Loucy (cell line): ENCODE results near the gene TTC21B.
"Not testable (repeated sequence)": the region's sequence is repeated elsewhere in the genome, so short reads cannot be mapped to it uniquely, and the experiment has no call there.

Experiments
- H2AFZ ChIP-seq: fragments of 200-600 bp; sonication (generic); 2 replicates; pipeline ENCODE4 v1.6.0; 2016; ENCODE audit warnings: antibody characterized with exemption, mild to moderate bottlenecking, low read length, moderate library complexity
- H3F3A ChIP-seq: fragments of 200-600 bp; 2 replicates; pipeline ENCODE4 v1.6.0; 2016; ENCODE audit warnings: antibody characterized with exemption, low read depth, mild to moderate bottlenecking
- H3K27me3 ChIP-seq: fragments of 200-600 bp; sonication (generic); 2 replicates; pipeline ENCODE4 v1.6.1; 2014; ENCODE audit warnings: low read length, mild to moderate bottlenecking; ENCODE audit not compliant: insufficient read depth, poor library complexity, severe bottlenecking
- H3K36me3 ChIP-seq: fragments of 200-600 bp; sonication (generic); 2 replicates; pipeline ENCODE4 v1.6.1; 2016; ENCODE audit warnings: low read length; ENCODE audit not compliant: insufficient read depth
- H3K4me1 ChIP-seq: fragments of 200-600 bp; sonication (generic); 2 replicates; pipeline ENCODE4 v1.5.1; 2014; ENCODE audit warnings: low read length, mild to moderate bottlenecking; ENCODE audit not compliant: insufficient read depth, poor library complexity, severe bottlenecking
- H3K4me2 ChIP-seq: fragments of 200-600 bp; sonication (generic); 2 replicates; pipeline ENCODE4 v1.6.0; 2014; ENCODE audit warnings: antibody characterized with exemption, low read length, low read depth, mild to moderate bottlenecking; ENCODE audit not compliant: poor library complexity, severe bottlenecking
- H3K4me3 ChIP-seq: fragments of 200-600 bp; sonication (generic); 2 replicates; pipeline ENCODE4 v1.5.1; 2014; ENCODE audit warnings: low read length, mild to moderate bottlenecking, mixed read lengths; ENCODE audit not compliant: poor library complexity, severe bottlenecking
- H3K79me2 ChIP-seq: fragments of 200-600 bp; sonication (generic); 2 replicates; pipeline ENCODE4 v1.6.1; 2014; ENCODE audit warnings: low read length; ENCODE audit not compliant: insufficient read depth
- H3K9ac ChIP-seq: fragments of 200-600 bp; sonication (generic); 2 replicates; pipeline ENCODE4 v1.6.0; 2014; ENCODE audit warnings: mild to moderate bottlenecking, low read depth, low read length, moderate library complexity; ENCODE audit not compliant: poor library complexity, severe bottlenecking
- H3K9me2 ChIP-seq: fragments of 200-600 bp; sonication (generic); replicated peaks from 2 replicates; pipeline ENCODE4 v1.6.1; 2016; ENCODE audit warnings: low read depth, low read length, mixed read lengths
- H3K9me3 ChIP-seq: fragments of 200-600 bp; sonication (generic); 2 replicates; pipeline ENCODE4 v1.6.1; 2014; ENCODE audit warnings: mild to moderate bottlenecking, antibody characterized with exemption, low read length, low read depth; ENCODE audit not compliant: insufficient read depth
- H4K20me1 ChIP-seq: fragments of 200-600 bp; sonication (generic); 2 replicates; pipeline ENCODE4 v1.6.0; 2014; ENCODE audit warnings: antibody characterized with exemption, low read length, mild to moderate bottlenecking; ENCODE audit not compliant: insufficient read depth, poor library complexity, severe bottlenecking
- EZH2phosphoT487 ChIP-seq: fragments of 200-600 bp; IDR thresholded peaks from 2 replicates; pipeline ENCODE4 v1.6.1; 2018; ENCODE audit warnings: antibody characterized with exemption, mild to moderate bottlenecking, moderate library complexity, borderline replicate concordance
- TF ChIP-seq, protein P1 (sequence below): fragments of 200-600 bp; sonication (generic); conservative IDR thresholded peaks from 2 replicates; pipeline ENCODE4 v1.5.1; 2014; ENCODE audit warnings: mild to moderate bottlenecking, antibody characterized with exemption, low read length

TTC21B gene

DNA sequence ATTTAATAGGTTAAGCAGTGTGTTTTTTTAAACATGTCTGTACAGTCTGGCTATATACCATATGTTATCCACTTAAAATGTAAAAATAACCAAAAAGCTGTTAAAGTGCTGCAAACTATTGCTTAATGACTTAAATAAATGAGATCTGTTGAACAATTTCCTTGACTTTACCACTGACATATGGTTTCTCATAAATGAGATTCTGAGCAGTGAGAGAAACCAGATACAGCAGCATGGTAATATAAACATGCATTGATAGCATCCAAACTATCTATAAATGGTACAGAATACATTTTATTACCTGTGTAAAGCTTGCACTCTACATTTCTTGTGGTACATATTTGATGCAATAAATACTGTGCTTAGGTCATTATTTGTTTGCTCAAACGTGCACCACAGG is 36.3 kb upstream of the TTC21B start:
- no peaks in the 10 kb centered on the region for H4K20me1 ChIP-seq
- H2AFZ ChIP-seq, result no peak overlapping the region
- H3K9ac ChIP-seq, result no peak overlapping the region
- H3K4me1 ChIP-seq, result no peaks in the 10 kb centered on the region
- H3K36me3 ChIP-seq, result no peaks in the 10 kb centered on the region
- TF ChIP-seq EZH2phosphoT487, result no peak
- no peaks in the 10 kb centered on the region for H3K9me3 ChIP-seq
- no peaks in the 10 kb centered on the region for H3K27me3 ChIP-seq
- no peak overlapping the region for H3K4me3 ChIP-seq
- H3K79me2 ChIP-seq, result no peaks in the 10 kb centered on the region
- no peak overlapping the region for H3K4me2 ChIP-seq
- no peaks in the 10 kb centered on the region for H3F3A ChIP-seq
- no peaks in the 10 kb centered on the region for H3K9me2 ChIP-seq

DNA sequence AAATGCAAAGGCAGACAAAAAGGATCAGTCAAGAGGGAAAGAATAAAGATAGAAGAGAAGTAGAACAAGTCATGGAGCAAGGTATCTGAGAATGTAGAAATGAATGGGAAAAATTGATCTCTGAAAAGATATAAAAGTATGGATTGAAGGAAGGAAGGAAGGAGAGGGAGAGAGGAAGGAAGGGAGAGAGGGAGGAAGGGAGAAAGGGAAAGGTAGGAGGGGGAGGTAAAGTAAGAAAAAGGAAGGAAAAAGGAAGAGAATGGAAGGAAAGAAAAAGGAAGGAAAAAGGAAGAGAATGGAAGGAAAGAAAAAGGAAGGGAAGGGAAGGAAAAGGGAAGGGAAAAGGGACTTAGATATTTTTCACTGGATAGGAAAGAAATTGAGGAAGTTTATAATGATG is 31.5 kb upstream of the TTC21B start:
- H2AFZ ChIP-seq, result no peak overlapping the region
- no peaks in the 10 kb centered on the region for H3K9me2 ChIP-seq
- no peaks in the 10 kb centered on the region for H3K27me3 ChIP-seq

DNA sequence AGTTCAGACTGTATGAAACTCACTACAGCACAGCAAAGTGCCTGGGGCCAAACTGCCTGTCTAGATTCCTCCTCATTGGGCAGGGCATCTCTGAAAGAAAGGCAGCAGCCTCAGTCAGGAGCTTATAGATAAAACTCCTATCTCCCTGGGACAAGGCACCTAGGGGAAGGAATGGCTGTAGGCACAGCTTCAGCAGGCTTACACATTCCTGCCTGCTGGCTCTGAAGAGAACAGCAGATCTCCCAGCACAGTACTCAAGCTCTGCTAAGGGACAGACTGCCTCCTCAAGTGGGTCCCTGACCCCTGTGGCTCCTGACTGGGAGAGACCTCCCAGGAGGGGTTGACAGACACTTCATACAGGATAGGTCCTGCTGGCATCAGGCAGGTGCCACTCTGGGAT is 18.6 kb upstream of the TTC21B start:
- not testable (repeated sequence) for H3K27me3 ChIP-seq, H3K4me2 ChIP-seq, H3K4me3 ChIP-seq, H2AFZ ChIP-seq, H3F3A ChIP-seq, H3K36me3 ChIP-seq, H3K9me2 ChIP-seq, H4K20me1 ChIP-seq, H3K9ac ChIP-seq, H3K9me3 ChIP-seq, H3K79me2 ChIP-seq, H3K4me1 ChIP-seq

More for the DNA sequence above, 31.5 kb upstream of the TTC21B start:
- Histone ChIP-seq H3K9me3 (no peaks in the 10 kb centered on the region), H3K4me3 (no peak overlapping the region), H3K79me2 (no peaks in the 10 kb centered on the region), H3F3A (no peaks in the 10 kb centered on the region), H3K4me2 (no peak overlapping the region), H4K20me1 (no peaks in the 10 kb centered on the region), H3K36me3 (no peaks in the 10 kb centered on the region), H3K4me1 (no peaks in the 10 kb centered on the region), H3K9ac (no peak overlapping the region)
- TF ChIP-seq EZH2phosphoT487, result no peak
- TF ChIP-seq, protein P1, sequence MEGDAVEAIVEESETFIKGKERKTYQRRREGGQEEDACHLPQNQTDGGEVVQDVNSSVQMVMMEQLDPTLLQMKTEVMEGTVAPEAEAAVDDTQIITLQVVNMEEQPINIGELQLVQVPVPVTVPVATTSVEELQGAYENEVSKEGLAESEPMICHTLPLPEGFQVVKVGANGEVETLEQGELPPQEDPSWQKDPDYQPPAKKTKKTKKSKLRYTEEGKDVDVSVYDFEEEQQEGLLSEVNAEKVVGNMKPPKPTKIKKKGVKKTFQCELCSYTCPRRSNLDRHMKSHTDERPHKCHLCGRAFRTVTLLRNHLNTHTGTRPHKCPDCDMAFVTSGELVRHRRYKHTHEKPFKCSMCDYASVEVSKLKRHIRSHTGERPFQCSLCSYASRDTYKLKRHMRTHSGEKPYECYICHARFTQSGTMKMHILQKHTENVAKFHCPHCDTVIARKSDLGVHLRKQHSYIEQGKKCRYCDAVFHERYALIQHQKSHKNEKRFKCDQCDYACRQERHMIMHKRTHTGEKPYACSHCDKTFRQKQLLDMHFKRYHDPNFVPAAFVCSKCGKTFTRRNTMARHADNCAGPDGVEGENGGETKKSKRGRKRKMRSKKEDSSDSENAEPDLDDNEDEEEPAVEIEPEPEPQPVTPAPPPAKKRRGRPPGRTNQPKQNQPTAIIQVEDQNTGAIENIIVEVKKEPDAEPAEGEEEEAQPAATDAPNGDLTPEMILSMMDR, result no peak

DNA sequence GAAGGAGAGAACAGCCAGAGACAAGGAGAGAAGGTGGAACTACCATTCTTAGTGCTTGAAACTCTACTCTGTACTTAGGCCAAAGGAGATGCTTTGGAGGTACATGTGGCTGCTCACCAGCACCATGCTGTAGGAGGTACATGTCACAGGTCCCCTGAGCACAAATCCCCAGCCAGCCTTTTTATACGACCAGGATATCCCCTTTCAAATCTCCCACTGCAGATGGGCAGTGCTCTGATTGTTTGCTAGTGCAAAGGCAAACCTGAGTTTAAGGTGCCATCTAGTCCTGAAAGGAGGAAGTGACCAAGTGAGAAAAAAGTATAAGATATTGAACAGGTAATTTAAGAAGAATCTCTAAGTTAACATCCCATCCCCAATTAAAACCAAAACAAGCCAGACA is 17.1 kb upstream of the TTC21B start:
- H3K4me1 ChIP-seq, result no peaks in the 10 kb centered on the region
- H3K4me2 ChIP-seq, result no peak overlapping the region
- no peaks in the 10 kb centered on the region for H3K9me3 ChIP-seq
- H3K4me3 ChIP-seq, result no peak overlapping the region
- no peaks in the 10 kb centered on the region for H4K20me1 ChIP-seq
- no peaks in the 10 kb centered on the region for H3K27me3 ChIP-seq
- H3K9ac ChIP-seq, result no peak overlapping the region
- no peaks in the 10 kb centered on the region for H3K9me2 ChIP-seq
- no peaks in the 10 kb centered on the region for H3F3A ChIP-seq
- H2AFZ ChIP-seq, result no peak overlapping the region
- no peaks in the 10 kb centered on the region for H3K36me3 ChIP-seq
- H3K79me2 ChIP-seq, result no peaks in the 10 kb centered on the region
- TF ChIP-seq EZH2phosphoT487, result no peak
- TF ChIP-seq, protein P1, result peak; percentile 23
